Mesendoderm (in vitro differentiated cells): ENCODE measurements around the gene PPP1R3G.

Experiments
- DNase-seq: peaks from one replicate; pipeline ENCODE4 v3.0.0; 2013
- H2AK5ac ChIP-seq: 2 replicates; pipeline ENCODE4 v1.6.1; 2013; ENCODE audit warnings: low read length, inconsistent platforms
- H2BK120ac ChIP-seq: 2 replicates; pipeline ENCODE4 v1.6.1; 2013; ENCODE audit warnings: low read depth, mild to moderate bottlenecking, low read length, moderate library complexity, mixed read lengths
- H2BK15ac ChIP-seq: replicated peaks from 2 replicates; pipeline ENCODE4 v1.6.1; 2013; ENCODE audit warnings: low read depth, mild to moderate bottlenecking, moderate library complexity
- H2BK5ac ChIP-seq: 2 replicates; pipeline ENCODE4 v1.6.1; 2013; ENCODE audit warnings: low read length, inconsistent platforms
- H3K18ac ChIP-seq: 2 replicates; pipeline ENCODE4 v1.6.1; 2013; ENCODE audit warnings: mild to moderate bottlenecking, low read length, mixed read lengths
- H3K23ac ChIP-seq: one replicate; pipeline ENCODE4 v1.6.1; 2013; ENCODE audit warnings: low read length
- H3K27ac ChIP-seq: 2 replicates; pipeline ENCODE4 v1.5.1; 2013; ENCODE audit warnings: low read depth, mild to moderate bottlenecking, inconsistent platforms, low read length, moderate library complexity
- H3K27me3 ChIP-seq: 2 replicates; pipeline ENCODE4 v1.6.1; 2013; ENCODE audit warnings: low read length, control low read depth, mild to moderate bottlenecking, inconsistent platforms; ENCODE audit not compliant: insufficient read depth, poor library complexity
- H3K36me3 ChIP-seq: 2 replicates; pipeline ENCODE4 v1.6.1; 2013; ENCODE audit warnings: low read length, inconsistent platforms; ENCODE audit not compliant: control insufficient read depth, insufficient read depth
- H3K4ac ChIP-seq: one replicate; pipeline ENCODE4 v1.6.1; 2013; ENCODE audit warnings: low read depth, mild to moderate bottlenecking, low read length, moderate library complexity
- H3K4me1 ChIP-seq: 2 replicates; pipeline ENCODE4 v1.6.1; 2013; ENCODE audit warnings: low read depth, low read length, inconsistent platforms; ENCODE audit not compliant: control insufficient read depth
- H3K4me2 ChIP-seq: 2 replicates; pipeline ENCODE4 v1.6.1; 2013; ENCODE audit warnings: low read length
- H3K4me3 ChIP-seq: 2 replicates; pipeline ENCODE4 v1.5.1; 2013; ENCODE audit warnings: mild to moderate bottlenecking, low read length
- H3K56ac ChIP-seq: one replicate; pipeline ENCODE4 v1.6.1; 2013; ENCODE audit warnings: low read length
- H3K79me1 ChIP-seq: 2 replicates; pipeline ENCODE4 v1.6.1; 2013; ENCODE audit warnings: low read length, inconsistent platforms
- H3K79me2 ChIP-seq: 2 replicates; pipeline ENCODE4 v1.6.1; 2013; ENCODE audit warnings: mild to moderate bottlenecking, low read length; ENCODE audit not compliant: control insufficient read depth, insufficient read depth
- H3K9ac ChIP-seq: 2 replicates; pipeline ENCODE4 v1.6.1; 2013; ENCODE audit warnings: low read length, inconsistent platforms
- H4K5ac ChIP-seq: one replicate; pipeline ENCODE4 v1.6.1; 2013; ENCODE audit warnings: low read length
- H4K8ac ChIP-seq: one replicate; pipeline ENCODE4 v1.6.1; 2013; ENCODE audit warnings: low read depth, mild to moderate bottlenecking, control low read depth, low read length, moderate library complexity
- WGBS: extraction: QIAGEN DNeasy Blood & Tissue Kit; methylation state at CpG from one replicate; pipeline ENCODE4 v1.1.7; 2013; ENCODE audit warnings: low lambda C conversion rate, missing lambda C conversion rate; ENCODE audit not compliant: insufficient coverage; ENCODE audit errors: extremely low coverage; 5-methylcytosine and 5-hydroxymethylcytosine counted together

Gene PPP1R3G

GRCh38 chr6:5061152-5061551, 24.0 kb upstream of the PPP1R3G start:
- no peaks in the 10 kb centered on the region for H3K79me1 ChIP-seq
- no peak overlapping the region for H3K9ac ChIP-seq
- H2BK15ac ChIP-seq = no peak overlapping the region
- no peaks in the 10 kb centered on the region for H3K27me3 ChIP-seq
- no peak overlapping the region for H3K4me2 ChIP-seq
- no peak overlapping the region for H2BK5ac ChIP-seq
- no peaks in the 10 kb centered on the region for H3K79me2 ChIP-seq
- no peak overlapping the region for H2BK120ac ChIP-seq
- H4K5ac ChIP-seq = no peak overlapping the region
- H2AK5ac ChIP-seq = no peak overlapping the region
- H3K36me3 ChIP-seq = no peaks in the 10 kb centered on the region
- DNase-seq = no peak
- H3K4me1 ChIP-seq = no peaks in the 10 kb centered on the region
- no peak overlapping the region for H3K23ac ChIP-seq
- no peak overlapping the region for H3K18ac ChIP-seq
- no CpG with 5 or more reads among the region's 3 CpGs for WGBS
- H3K4ac ChIP-seq = no peak overlapping the region
- H3K4me3 ChIP-seq = no peak overlapping the region
- no peak overlapping the region for H4K8ac ChIP-seq
- H3K27ac ChIP-seq = no peak overlapping the region
- no peak overlapping the region for H3K56ac ChIP-seq

- H3K56ac ChIP-seq = no peak overlapping the region
- H3K79me2 ChIP-seq = no peaks in the 10 kb centered on the region
- H4K5ac ChIP-seq = no peak overlapping the region
- no peak overlapping the region for H2AK5ac ChIP-seq
- no peak overlapping the region for H3K18ac ChIP-seq
- no peak overlapping the region for H4K8ac ChIP-seq
- no peak overlapping the region for H3K4me2 ChIP-seq
- no peak overlapping the region for H3K27ac ChIP-seq
- no peak overlapping the region for H3K4me3 ChIP-seq
- H3K36me3 ChIP-seq = no peaks in the 10 kb centered on the region
- no peak overlapping the region for H3K9ac ChIP-seq
- DNase-seq = no peak
- no peaks in the 10 kb centered on the region for H3K27me3 ChIP-seq
- H3K23ac ChIP-seq = no peak overlapping the region
- no peak overlapping the region for H2BK15ac ChIP-seq
- H2BK120ac ChIP-seq = no peak overlapping the region
- no CpG with 5 or more reads among the region's 8 CpGs for WGBS
- H2BK5ac ChIP-seq = no peak overlapping the region
- no peaks in the 10 kb centered on the region for H3K4me1 ChIP-seq
- no peak overlapping the region for H3K4ac ChIP-seq
- no peaks in the 10 kb centered on the region for H3K79me1 ChIP-seq
Measured at GRCh38 chr6:5063617-5064016, 21.5 kb upstream of the PPP1R3G start.

GRCh38 chr6:5066456-5067093, 18.6 kb upstream of the PPP1R3G start:
- Histone ChIP-seq H3K36me3 (no peaks in the 10 kb centered on the region), H3K27ac (no peak overlapping the region), H3K56ac (no peak overlapping the region), H2BK120ac (no peak overlapping the region), H3K4me2 (no peak overlapping the region), H3K27me3 (no peaks in the 10 kb centered on the region), H3K79me2 (no peaks in the 10 kb centered on the region), H4K8ac (no peak overlapping the region), H3K4me1 (no peaks in the 10 kb centered on the region), H3K18ac (no peak overlapping the region), H3K23ac (no peak overlapping the region), H3K4ac (no peak overlapping the region), H3K79me1 (no peaks in the 10 kb centered on the region), H3K9ac (no peak overlapping the region), H2AK5ac (no peak overlapping the region), H2BK5ac (no peak overlapping the region), H2BK15ac (no peak overlapping the region), H4K5ac (no peak overlapping the region), H3K4me3 (no peak overlapping the region)
- WGBS = no CpG with 5 or more reads among the region's 24 CpGs
- DNase-seq = no peak

- Histone ChIP-seq H3K23ac (no peak overlapping the region), H3K27ac (no peak overlapping the region), H2BK15ac (no peak overlapping the region), H4K8ac (no peak overlapping the region), H3K56ac (no peak overlapping the region), H3K4me2 (no peak overlapping the region), H3K79me2 (no peaks in the 10 kb centered on the region), H2AK5ac (no peak overlapping the region), H3K4me1 (no peaks in the 10 kb centered on the region), H2BK120ac (no peak overlapping the region), H3K4me3 (no peak overlapping the region), H3K18ac (no peak overlapping the region), H3K27me3 (no peaks in the 10 kb centered on the region), H3K9ac (no peak overlapping the region), H3K79me1 (no peaks in the 10 kb centered on the region), H3K36me3 (no peaks in the 10 kb centered on the region), H4K5ac (no peak overlapping the region), H2BK5ac (no peak overlapping the region), H3K4ac (no peak overlapping the region)
- no peak for DNase-seq
- WGBS = no CpG with 5 or more reads among the region's 3 CpGs
Measured at GRCh38 chr6:5067305-5067704, 17.8 kb upstream of the PPP1R3G start.

- Histone ChIP-seq H3K36me3 (no peaks in the 10 kb centered on the region), H3K27ac (no peak overlapping the region), H2BK120ac (no peak overlapping the region), H4K8ac (no peak overlapping the region), H3K23ac (no peak overlapping the region), H3K4me1 (no peaks in the 10 kb centered on the region), H3K4ac (no peak overlapping the region), H3K79me1 (no peaks in the 10 kb centered on the region), H2BK5ac (no peak overlapping the region), H4K5ac (no peak overlapping the region), H3K4me2 (no peak overlapping the region), H2BK15ac (no peak overlapping the region), H3K18ac (no peak overlapping the region), H2AK5ac (no peak overlapping the region), H3K79me2 (no peaks in the 10 kb centered on the region), H3K4me3 (no peak overlapping the region), H3K9ac (no peak overlapping the region), H3K56ac (no peak overlapping the region), H3K27me3 (no peaks in the 10 kb centered on the region)
- no peak for DNase-seq
- WGBS = no CpG with 5 or more reads among the region's 17 CpGs
Measured at GRCh38 chr6:5068153-5068751, 16.9 kb upstream of the PPP1R3G start.

GRCh38 chr6:5071216-5071615, 13.9 kb upstream of the PPP1R3G start:
- WGBS = no CpG with 5 or more reads among the region's 2 CpGs

More at GRCh38 chr6:5071216-5071615, 13.9 kb upstream of the PPP1R3G start:
- no peak overlapping the region for H3K9ac ChIP-seq
- H3K18ac ChIP-seq = no peak overlapping the region
- no peaks in the 10 kb centered on the region for H3K79me2 ChIP-seq
- no peak overlapping the region for H3K56ac ChIP-seq
- H3K4ac ChIP-seq = no peak overlapping the region
- no peaks in the 10 kb centered on the region for H3K79me1 ChIP-seq
- no peak overlapping the region for H2AK5ac ChIP-seq
- no peak overlapping the region for H2BK15ac ChIP-seq
- no peak overlapping the region for H4K8ac ChIP-seq
- no peak for DNase-seq
- H3K23ac ChIP-seq = no peak overlapping the region
- no peaks in the 10 kb centered on the region for H3K4me1 ChIP-seq
- no peak overlapping the region for H3K4me2 ChIP-seq
- no peak overlapping the region for H4K5ac ChIP-seq
- H3K36me3 ChIP-seq = no peaks in the 10 kb centered on the region
- no peaks in the 10 kb centered on the region for H3K27me3 ChIP-seq
- H3K27ac ChIP-seq = no peak overlapping the region
- no peak overlapping the region for H3K4me3 ChIP-seq
- H2BK120ac ChIP-seq = no peak overlapping the region
- no peak overlapping the region for H2BK5ac ChIP-seq
